Measurements from ENCODE around the gene ACOX3. TPM values are rescaled to one million over a fixed set of nuclear protein-coding genes. Genes with fewer than 3 reads are reported as not detected.

ACOX3 gene
- total and polyA plus RNA-seq, 11 donors = 16.9 to 51.6 (median 24.1) TPM

- WGBS, 4 donors = 44 to 55% (median 47%) methylated on average over 2 of the region's 2 CpGs
- TF ChIP-seq CTCF (IDR thresholded peaks at IDR 0.05) = peak in 6 of 12 donors; percentile 11 to 42 (median 24)
- no peak for TF ChIP-seq POLR2A (IDR thresholded peaks at IDR 0.05)
- Histone ChIP-seq H3K4me1 (peaks cover 6 to 42% (median 18%) of the 10 kb centered on the region in 12 donors), H3K9me3 (peaks cover 0 to 11% (median 0%) of the 10 kb centered on the region in 12 donors), H3K27ac (peak overlapping the region; percentile 42 to 94 (median 82)), H3K4me3 (no peak overlapping the region), H3K36me3 (no peaks in the 10 kb centered on the region), H3K27me3 (no peaks in the 10 kb centered on the region)
- ATAC-seq (peak; percentile 7 to 51 (median 25)), DNase-seq (peak in 1 of 5 donors; percentile 9)
- intact Hi-C loops (cut with DNase I) = loop anchor here in 3 of 10 donors (2.0 to 10.0 kb wide), 3 partner anchors 64 to 84 kb away; no protein-coding TSS in a partner anchor
These were observed 120.2 kb downstream of the ACOX3 start for GRCh38 chr4:8320386-8320750.

GRCh38 chr4:8319731-8320385 is 120.7 kb downstream of the ACOX3 start:
- no peaks in the 10 kb centered on the region for H3K27me3 ChIP-seq
- intact Hi-C loops (cut with DNase I) = loop anchor here in 8 of 10 donors (1.0 to 10.0 kb wide), 8 partner anchors 33 to 85 kb away; no protein-coding TSS in a partner anchor
- peak overlapping the region; percentile 42 to 94 (median 82) for H3K27ac ChIP-seq
- H3K9me3 ChIP-seq = peaks cover 0 to 11% (median 0%) of the 10 kb centered on the region in 12 donors
- H3K36me3 ChIP-seq = no peaks in the 10 kb centered on the region
- peak; percentile 80 to 91 (median 87) for ATAC-seq
- H3K4me3 ChIP-seq = no peak overlapping the region
- TF ChIP-seq CTCF (IDR thresholded peaks at IDR 0.05) = no peak
- TF ChIP-seq POLR2A (IDR thresholded peaks at IDR 0.05) = no peak
- WGBS, 4 donors = 16 to 26% (median 18%) methylated on average over 10 to 13 of the region's 13 CpGs
- H3K4me1 ChIP-seq = peaks cover 6 to 47% (median 20%) of the 10 kb centered on the region in 12 donors
- DNase-seq = peak in 4 of 5 donors; percentile 83 to 85 (median 84)

GRCh38 chr4:8319061-8319460 is 121.5 kb downstream of the ACOX3 start:
- intact Hi-C loops (cut with DNase I) = loop anchor here in 6 of 10 donors (1.0 to 5.0 kb wide), 6 partner anchors 32 to 84 kb away; no protein-coding TSS in a partner anchor
- peak overlapping the region; percentile 37 to 94 (median 80) for H3K27ac ChIP-seq
- 77 to 87% (median 81%) methylated on average over 6 of the region's 6 CpGs for WGBS, 4 donors
- peak in 1 of 5 donors; percentile 3 for DNase-seq
- no peaks in the 10 kb centered on the region for H3K27me3 ChIP-seq
- H3K36me3 ChIP-seq = no peaks in the 10 kb centered on the region
- no peak overlapping the region for H3K4me3 ChIP-seq
- ATAC-seq = no peak
- peaks cover 0 to 11% (median 0%) of the 10 kb centered on the region in 12 donors for H3K9me3 ChIP-seq
- H3K4me1 ChIP-seq = peaks cover 6 to 47% (median 20%) of the 10 kb centered on the region in 12 donors
- TF ChIP-seq CTCF (IDR thresholded peaks at IDR 0.05) (no peak), POLR2A (IDR thresholded peaks at IDR 0.05) (no peak)

- WGBS, 4 donors = 87 to 95% (median 94%) methylated on average over 7 of the region's 7 CpGs
- intact Hi-C loops (cut with DNase I) = loop anchor here in 6 of 10 donors (2.0 to 5.0 kb wide), 5 partner anchors 32 to 84 kb away; no protein-coding TSS in a partner anchor
- Histone ChIP-seq H3K4me3 (no peak overlapping the region), H3K27me3 (no peaks in the 10 kb centered on the region), H3K9me3 (peaks cover 0 to 5% (median 0%) of the 10 kb centered on the region in 12 donors), H3K4me1 (peaks cover 6 to 47% (median 20%) of the 10 kb centered on the region in 12 donors), H3K27ac (peak overlapping the region in 11 of 12 donors; percentile 37 to 94 (median 82)), H3K36me3 (no peaks in the 10 kb centered on the region)
- TF ChIP-seq CTCF (IDR thresholded peaks at IDR 0.05) (no peak), POLR2A (IDR thresholded peaks at IDR 0.05) (no peak)
- ATAC-seq (no peak), DNase-seq (peak in 1 of 5 donors; percentile 4)
These were observed 122.0 kb downstream of the ACOX3 start for GRCh38 chr4:8318509-8318908.
